GM18517 (cell line): ENCODE data around the gene GRK5.
"Not testable (repeated sequence)": the region's sequence is repeated elsewhere in the genome, so short reads cannot be mapped to it uniquely, and the experiment has no call there.

Experiments
- ATAC-seq: cut with Tn5 transposase; IDR thresholded peaks from one replicate; pipeline ENCODE4 v1.9.1; 2021; ENCODE audit warnings: mild to moderate bottlenecking, moderate library complexity; ENCODE audit not compliant: unreplicated experiment

Gene GRK5

DNA sequence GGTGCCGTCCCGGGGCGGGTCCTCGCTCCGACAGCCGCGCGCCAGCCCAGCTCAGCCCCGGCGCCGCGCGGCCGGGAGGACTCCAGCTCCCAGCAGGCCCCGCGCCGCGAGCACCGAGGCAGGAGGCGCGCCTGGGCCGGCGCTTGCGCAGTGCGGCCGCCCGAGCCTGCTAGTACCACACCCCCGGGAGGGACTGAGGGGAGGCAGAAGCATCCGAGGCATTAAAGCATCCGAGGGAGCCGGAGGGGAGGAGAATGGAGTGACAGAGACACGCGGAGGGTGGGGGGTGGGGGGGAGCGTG, at the start of gene GRK5:
Gene GRK5 (plus strand): TSS at position 206 of the 301 bp plus-strand sequence. CDS start 347 bp downstream, outside the sequence.
- ATAC-seq, result peak; percentile 59

DNA sequence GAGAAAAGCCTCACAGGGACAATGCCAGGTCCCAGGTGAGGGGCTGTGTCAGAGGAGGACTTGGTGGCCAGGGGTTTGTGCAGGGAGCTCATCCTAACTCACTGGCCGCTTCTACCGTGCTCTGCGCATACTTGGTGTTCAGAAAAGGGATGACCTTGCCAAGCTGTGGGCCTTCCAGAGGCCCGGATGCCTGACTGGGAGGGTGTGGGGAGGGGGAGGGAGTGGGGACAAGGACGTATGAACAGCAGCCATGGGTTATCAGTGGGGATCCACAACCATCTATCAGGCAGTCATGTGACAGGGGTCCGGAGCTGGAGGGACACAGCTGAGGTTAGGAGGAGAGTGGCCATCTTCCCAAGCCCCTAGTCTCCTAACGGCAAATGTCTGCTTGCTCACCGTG, 48.0 kb upstream of the GRK5 start:
- ATAC-seq, result no peak

DNA sequence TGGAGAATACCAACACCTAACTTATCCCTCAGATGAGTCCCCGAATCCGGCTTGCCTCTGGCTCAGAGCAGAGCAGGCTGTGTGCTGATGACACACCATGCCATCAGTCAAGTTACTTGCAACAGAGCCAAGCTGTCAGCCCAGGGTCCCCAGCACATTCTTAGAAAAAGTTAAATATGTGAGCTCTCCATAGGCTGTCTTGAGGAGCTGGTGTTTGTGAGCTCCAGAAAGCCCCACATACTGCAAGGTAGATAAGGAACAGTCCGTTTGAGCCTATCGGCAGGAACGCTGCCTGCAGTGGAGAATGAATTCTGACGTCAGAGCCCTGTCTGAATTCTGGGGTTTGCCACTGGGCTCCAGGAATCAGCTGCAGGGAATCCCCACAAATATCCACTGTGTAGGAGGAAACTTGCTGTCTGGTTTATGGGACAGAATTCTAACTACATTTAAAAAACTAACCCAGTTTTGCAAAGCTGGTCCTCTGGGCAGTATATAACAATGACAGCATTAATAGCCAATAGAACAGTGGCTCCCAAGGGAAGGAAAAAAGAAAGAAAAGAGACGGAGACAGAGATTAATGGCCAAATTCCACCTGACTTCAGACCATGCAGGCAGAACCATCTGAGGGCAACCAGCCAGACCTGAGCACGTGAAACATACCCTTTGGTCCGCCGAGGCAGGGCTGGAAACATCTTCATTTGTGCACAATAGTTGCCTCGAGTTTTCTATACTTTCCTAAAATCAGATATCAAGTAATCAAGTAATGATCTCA, 45.5 kb upstream of the GRK5 start:
- ATAC-seq, result no peak

DNA sequence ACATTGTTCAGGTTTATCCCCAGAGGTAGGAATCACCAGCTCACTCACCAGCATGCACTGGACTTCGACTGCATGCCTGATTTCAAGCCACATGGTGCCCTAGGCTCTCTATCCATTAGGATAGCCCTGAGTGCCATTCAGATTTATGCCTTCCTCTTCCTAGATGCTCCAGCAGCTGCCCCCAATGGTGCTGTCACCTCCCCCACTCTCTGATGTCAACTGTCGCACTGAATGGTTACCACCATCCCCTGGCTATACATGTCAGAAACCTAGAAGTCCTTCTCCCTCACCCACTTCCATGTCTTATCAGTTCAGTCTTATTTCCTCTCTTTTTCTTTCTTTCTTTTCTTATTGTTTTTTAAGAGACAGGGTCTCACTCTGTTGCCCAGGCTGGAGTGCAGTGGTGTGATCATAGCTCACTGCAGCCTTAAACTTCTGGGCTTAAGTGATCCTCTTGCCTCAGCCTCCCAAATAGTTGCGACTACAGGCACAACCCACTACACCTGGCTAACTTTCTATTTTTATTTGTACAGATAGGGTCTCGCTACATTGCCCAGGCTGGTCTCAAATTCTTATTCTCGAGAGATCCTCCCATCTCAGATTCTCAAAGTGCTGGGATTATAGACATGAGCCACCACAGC, 44.8 kb upstream of the GRK5 start:
- no peak for ATAC-seq

DNA sequence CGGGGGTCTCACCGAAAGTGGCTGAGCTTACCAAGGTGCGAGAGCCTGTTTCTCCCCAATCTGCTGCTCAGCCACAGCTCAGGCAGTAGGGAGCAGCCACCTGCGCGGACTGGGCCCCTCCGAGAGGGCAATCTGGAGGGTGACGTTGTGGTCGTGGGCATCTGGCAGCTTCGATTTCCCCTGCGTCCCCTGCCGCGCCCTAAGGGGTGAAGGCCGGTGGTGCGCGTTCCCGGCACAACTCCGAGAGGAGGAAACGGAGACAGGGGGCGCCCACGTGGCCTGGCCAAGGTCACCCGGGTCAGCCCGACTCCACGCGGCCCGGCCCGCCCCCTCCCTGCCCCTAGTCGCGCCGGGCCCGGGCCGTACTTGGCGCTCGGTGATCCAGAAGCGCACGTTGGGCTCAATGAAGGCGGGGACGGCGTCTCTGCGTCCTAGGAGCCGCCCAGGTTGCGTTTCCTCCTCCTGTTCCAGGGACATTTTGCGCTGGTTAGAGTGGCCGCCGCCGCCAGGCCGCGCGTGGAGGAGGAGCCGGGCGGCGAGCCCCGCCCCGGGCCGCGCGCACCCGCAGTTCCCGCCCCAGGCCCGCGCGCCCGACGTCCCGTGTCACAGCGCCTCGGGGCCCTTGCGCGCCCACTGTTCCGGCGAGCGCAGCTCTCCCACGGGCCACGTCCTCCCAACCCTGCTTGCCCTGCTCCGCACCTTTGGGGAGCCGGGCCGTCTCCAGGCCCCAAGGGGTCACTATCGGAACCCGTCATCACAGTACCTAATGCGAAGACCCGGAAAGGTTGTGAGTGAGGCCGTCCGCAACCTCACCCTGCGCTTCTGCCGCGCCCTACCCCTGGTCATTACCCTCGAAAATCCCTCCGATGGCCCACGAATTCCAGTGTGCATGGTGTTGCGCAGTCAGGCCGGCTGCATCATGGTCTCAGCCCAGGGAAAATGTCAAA, 41.9 kb upstream of the GRK5 start, which contains the start of gene SFXN4:
Gene SFXN4 (minus strand): TSS at position 544 of the 947 bp plus-strand sequence. CDS start 67 bp downstream, at position 477.
- peak; percentile 87 for ATAC-seq

- ATAC-seq, result no peak
Observed at GRCh38 chr10:119166118-119166500, 41.3 kb upstream of the GRK5 start.

DNA sequence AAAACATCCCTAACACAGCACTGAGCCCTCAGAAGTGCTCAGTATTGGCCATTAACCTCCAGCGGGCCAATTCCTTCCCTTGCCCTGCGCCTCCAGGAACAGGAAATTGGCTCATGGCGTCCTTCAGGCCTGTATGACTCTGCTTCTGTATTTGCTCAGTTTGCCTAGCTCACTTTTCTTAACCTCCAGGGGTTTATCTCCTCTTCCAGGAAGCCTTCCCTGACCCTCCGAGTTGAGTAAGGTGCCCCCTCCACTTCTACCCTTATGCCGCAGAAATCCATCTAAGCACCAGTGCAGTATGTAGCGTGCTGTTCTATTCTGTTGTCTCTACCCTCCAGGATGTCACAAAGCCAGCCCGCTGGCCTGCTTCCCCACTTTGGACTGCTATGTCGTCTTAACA, 40.8 kb upstream of the GRK5 start:
- ATAC-seq, result no peak

GRCh38 chr10:119167041-119167440, 40.3 kb upstream of the GRK5 start:
- ATAC-seq, result no peak

- ATAC-seq, result no peak
Observed at GRCh38 chr10:119174109-119174508, 33.3 kb upstream of the GRK5 start.

GRCh38 chr10:119176166-119176565, 31.2 kb upstream of the GRK5 start:
- no peak for ATAC-seq

- no peak for ATAC-seq
Observed at GRCh38 chr10:119177708-119178371, 29.5 kb upstream of the GRK5 start.

DNA sequence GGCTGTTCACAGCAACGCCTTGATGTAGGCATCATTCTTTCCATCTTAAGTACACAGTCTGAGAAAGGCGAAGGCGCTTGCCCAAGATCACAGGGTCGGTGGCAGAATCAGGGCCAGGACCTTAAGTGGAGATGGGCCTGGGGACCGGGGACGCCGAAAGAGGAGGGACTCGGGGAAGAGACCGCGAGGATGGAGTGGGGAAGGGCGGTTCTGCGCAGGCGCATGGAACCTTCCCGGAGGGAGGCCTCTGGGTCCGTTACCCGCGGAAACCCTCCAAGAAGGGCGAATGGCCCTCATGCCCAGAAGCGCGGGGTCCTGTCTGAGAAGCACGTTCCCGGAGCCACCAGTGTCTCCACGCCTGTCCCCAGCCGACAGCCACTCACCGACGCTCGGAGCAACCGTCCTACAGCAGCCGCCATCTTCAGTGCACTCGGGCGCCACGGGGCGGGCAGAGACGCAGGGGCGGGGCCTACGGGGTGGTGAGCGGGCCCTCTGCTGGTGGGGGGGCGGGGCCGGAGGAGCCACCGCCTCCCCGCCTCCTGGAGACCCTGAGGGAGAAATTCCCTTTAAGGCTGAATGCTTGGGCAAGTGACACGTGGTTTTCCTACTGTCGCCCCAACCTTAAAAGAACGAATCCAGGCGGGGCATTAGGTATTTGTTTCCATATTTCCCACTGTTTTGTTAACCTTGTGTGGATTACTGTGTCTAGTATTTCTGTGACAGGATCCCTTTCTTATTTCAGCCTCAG, 28.8 kb upstream of the GRK5 start, which contains the start of gene PRDX3:
Gene PRDX3 (minus strand): TSS at position 441 of the 748 bp plus-strand sequence. CDS start 22 bp downstream, at position 419.
- ATAC-seq, result peak; percentile 86

DNA sequence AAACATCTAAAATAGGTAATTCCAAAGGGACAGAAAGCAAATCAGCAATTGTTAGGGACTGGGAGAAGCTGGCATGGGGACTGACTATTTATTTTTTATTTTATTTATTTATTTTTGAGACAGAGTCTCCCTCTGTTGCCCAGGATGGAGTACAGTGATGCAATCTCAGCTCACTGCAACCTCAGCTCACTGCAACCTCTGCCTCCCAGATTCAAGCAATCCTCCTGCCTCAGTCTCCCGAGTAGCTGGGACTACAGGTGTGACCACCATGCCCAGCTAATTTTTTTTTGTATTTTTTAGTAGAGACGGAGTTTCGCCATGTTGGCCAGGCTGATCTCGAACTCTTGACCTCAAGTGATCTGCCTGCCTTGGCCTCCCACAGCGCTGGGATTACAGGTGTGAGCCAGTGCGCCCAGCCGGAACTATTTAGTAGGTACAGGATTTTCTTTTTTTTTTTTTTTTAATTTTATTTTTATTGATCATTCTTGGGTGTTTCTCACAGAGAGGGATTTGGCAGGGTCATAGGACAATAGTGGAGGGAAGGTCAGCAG, 26.4 kb upstream of the GRK5 start:
- ATAC-seq, result not testable (repeated sequence)

DNA sequence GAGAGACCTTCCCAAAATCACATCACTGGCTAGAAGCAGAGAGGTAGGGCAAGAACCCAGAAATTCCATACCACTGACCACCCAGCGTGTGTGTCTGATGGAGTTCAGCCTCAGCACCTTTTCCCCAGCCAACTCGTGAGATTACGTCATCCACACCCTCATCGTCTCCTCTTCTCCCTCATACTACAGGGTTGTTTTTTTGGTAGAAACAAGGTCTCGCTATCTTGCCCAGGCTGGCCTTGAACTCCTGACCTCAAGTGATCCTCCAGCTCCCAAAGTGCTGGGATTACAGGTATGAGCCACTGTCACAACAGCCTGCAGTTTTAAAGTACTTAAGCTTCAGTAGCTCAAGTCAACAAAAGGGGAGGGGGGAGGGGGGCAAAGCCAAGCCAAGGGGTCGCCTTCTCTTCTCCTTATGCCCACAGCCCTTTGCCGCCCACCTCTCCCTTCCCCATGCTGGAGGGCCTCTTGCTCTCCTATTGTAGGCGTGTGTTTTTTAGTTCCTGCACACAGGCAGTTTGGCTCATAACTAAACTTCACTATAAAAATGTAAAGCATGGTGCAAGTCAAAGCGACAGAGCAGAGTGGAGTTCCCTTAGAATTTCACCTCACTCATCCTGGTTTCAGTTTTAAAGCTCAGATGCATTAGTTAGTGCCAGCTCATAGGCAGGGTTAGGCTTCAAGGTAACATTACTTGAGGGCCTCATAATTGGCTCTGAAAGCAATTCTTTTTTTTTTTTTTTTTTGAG, 23.5 kb upstream of the GRK5 start:
- ATAC-seq, result no peak

DNA sequence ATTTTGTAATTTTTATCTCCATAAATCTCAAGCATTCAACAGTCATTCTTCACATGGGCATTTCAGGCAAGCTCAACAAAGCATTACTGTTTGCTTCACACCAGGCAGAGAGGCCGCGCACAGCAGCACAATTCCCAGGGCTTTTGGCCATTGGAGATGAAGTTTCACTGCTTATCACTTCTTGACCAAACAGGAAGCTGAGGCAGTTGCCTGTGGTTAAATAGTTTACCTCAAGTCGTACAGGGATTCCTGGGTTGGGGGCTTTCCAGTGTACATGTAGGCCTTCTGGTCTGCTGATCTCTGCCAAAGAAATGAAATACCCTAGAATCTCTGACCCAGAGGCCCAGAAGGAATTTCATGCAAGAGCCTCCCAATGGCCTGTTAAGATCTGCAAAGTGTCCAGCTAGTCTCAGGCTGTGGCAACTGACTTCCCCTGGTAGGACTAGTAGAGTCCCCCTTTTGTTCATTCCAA, 17.5 kb upstream of the GRK5 start:
- ATAC-seq, result no peak

DNA sequence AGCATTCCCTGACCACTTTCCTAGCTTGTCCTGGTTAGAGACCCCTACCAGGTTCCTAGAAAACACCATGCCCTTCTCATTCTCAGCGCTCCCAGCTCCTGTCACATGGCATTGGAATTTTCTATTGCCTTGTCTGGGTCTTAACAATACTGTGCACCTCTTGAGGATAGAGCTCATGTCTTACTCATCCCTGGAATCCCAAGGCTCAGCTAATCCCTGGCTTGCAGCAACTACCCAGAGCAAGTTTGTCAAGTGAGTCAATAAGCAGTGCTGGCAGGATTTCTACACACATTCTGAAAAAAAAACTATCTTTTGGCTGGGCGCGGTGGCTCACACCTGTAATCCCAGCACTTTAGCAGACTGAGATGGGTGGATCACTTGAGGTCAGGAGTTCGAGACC, 17.0 kb upstream of the GRK5 start:
- no peak for ATAC-seq

GRCh38 chr10:119190954-119191785, 16.2 kb upstream of the GRK5 start:
- ATAC-seq, result no peak

GRCh38 chr10:119191881-119192280, 15.5 kb upstream of the GRK5 start:
- ATAC-seq, result no peak
